ENCODE data around the gene NTM. TPM values are rescaled to one million over a fixed set of nuclear protein-coding genes. Genes with fewer than 3 reads are reported as not detected.

The NTM gene
- total RNA-seq, 4 donors from 2014 or later: 1.4 to 5.7 TPM; not detected in 2

GRCh38 chr11:131661132-131661531 lies 290.7 kb downstream of the NTM start:
- intact Hi-C loops (cut with DNase I; ENCODE audit: low total_unique reads): no loop called here
- Histone ChIP-seq H3K27me3 (no peaks in the 10 kb centered on the region), H3K27ac (no peak overlapping the region), H3K9me3 (no peaks in the 10 kb centered on the region), H3K4me3 (no peak overlapping the region), H3K4me1 (no peaks in the 10 kb centered on the region), H3K36me3 (no peaks in the 10 kb centered on the region)
- no peak for TF ChIP-seq POLR2A (IDR thresholded peaks at IDR 0.05)
- TF ChIP-seq CTCF (IDR thresholded peaks at IDR 0.05): no peak
- DNase-seq: no peak

- Histone ChIP-seq H3K27ac (no peak overlapping the region), H3K27me3 (no peaks in the 10 kb centered on the region), H3K4me3 (no peak overlapping the region), H3K36me3 (no peaks in the 10 kb centered on the region), H3K9me3 (no peaks in the 10 kb centered on the region), H3K4me1 (no peaks in the 10 kb centered on the region)
- TF ChIP-seq POLR2A (IDR thresholded peaks at IDR 0.05) (no peak), CTCF (IDR thresholded peaks at IDR 0.05) (no peak)
- DNase-seq: no peak
- intact Hi-C loops (cut with DNase I; ENCODE audit: low total_unique reads): no loop called here
Measured at GRCh38 chr11:131662317-131662972, 292.0 kb downstream of the NTM start.

GRCh38 chr11:131662993-131663392 lies 292.6 kb downstream of the NTM start:
- Histone ChIP-seq H3K36me3 (no peaks in the 10 kb centered on the region), H3K4me1 (no peaks in the 10 kb centered on the region), H3K4me3 (no peak overlapping the region), H3K9me3 (no peaks in the 10 kb centered on the region), H3K27ac (no peak overlapping the region), H3K27me3 (no peaks in the 10 kb centered on the region)
- no peak for DNase-seq
- intact Hi-C loops (cut with DNase I; ENCODE audit: low total_unique reads): no loop called here
- TF ChIP-seq CTCF (IDR thresholded peaks at IDR 0.05) (no peak), POLR2A (IDR thresholded peaks at IDR 0.05) (no peak)

GRCh38 chr11:131663405-131664200 lies 293.2 kb downstream of the NTM start:
- no peaks in the 10 kb centered on the region for H3K27me3 ChIP-seq
- DNase-seq: no peak
- H3K4me1 ChIP-seq: no peaks in the 10 kb centered on the region
- no peak for TF ChIP-seq POLR2A (IDR thresholded peaks at IDR 0.05)
- TF ChIP-seq CTCF (IDR thresholded peaks at IDR 0.05): no peak
- intact Hi-C loops (cut with DNase I; ENCODE audit: low total_unique reads): no loop called here
- no peaks in the 10 kb centered on the region for H3K36me3 ChIP-seq
- H3K27ac ChIP-seq: no peak overlapping the region
- no peak overlapping the region for H3K4me3 ChIP-seq
- no peaks in the 10 kb centered on the region for H3K9me3 ChIP-seq

GRCh38 chr11:131664293-131664692 lies 293.9 kb downstream of the NTM start:
- no peak for DNase-seq
- no peaks in the 10 kb centered on the region for H3K4me1 ChIP-seq
- H3K27ac ChIP-seq: no peak overlapping the region
- H3K27me3 ChIP-seq: no peaks in the 10 kb centered on the region
- no peak overlapping the region for H3K4me3 ChIP-seq
- no peaks in the 10 kb centered on the region for H3K9me3 ChIP-seq
- intact Hi-C loops (cut with DNase I; ENCODE audit: low total_unique reads): no loop called here
- no peak for TF ChIP-seq CTCF (IDR thresholded peaks at IDR 0.05)
- H3K36me3 ChIP-seq: no peaks in the 10 kb centered on the region

All from uterus (tissue), 4 donors.